H9 (cell line): Measurements from ENCODE around the gene C12orf56. TPM values are rescaled to one million over a fixed set of nuclear protein-coding genes. Genes with fewer than 3 reads are reported as not detected.

ENCODE experiments used
- DNase-seq: peaks from one replicate; pipeline ENCODE4 v3.0.0-alpha.2; 2017
- H2AFZ ChIP-seq: one replicate; pipeline ENCODE4 v1.6.1; 2013; ENCODE audit warnings: mild to moderate bottlenecking, low read length, control low read depth, moderate library complexity
- H2AK5ac ChIP-seq: 2 replicates; pipeline ENCODE4 v1.6.1; 2013; ENCODE audit warnings: low read length, control low read depth, mixed read lengths; ENCODE audit not compliant: insufficient read length
- H2BK120ac ChIP-seq: one replicate; pipeline ENCODE4 v1.6.1; 2013; ENCODE audit warnings: low read depth, mild to moderate bottlenecking, low read length, control low read depth, inconsistent platforms; ENCODE audit not compliant: poor library complexity, severe bottlenecking
- H2BK12ac ChIP-seq: 2 replicates; pipeline ENCODE4 v1.6.1; 2013; ENCODE audit warnings: low read length, control low read depth, mixed read lengths, low read depth; ENCODE audit not compliant: insufficient read length
- H2BK15ac ChIP-seq: 2 replicates; pipeline ENCODE4 v1.6.1; 2013; ENCODE audit warnings: low read depth, low read length, control low read depth
- H2BK20ac ChIP-seq: one replicate; pipeline ENCODE4 v1.6.1; 2013; ENCODE audit warnings: low read depth, mild to moderate bottlenecking, low read length, control low read depth, inconsistent platforms; ENCODE audit not compliant: poor library complexity, severe bottlenecking
- H2BK5ac ChIP-seq: 2 replicates; pipeline ENCODE4 v1.6.1; 2013; ENCODE audit warnings: low read length, control low read depth, mixed read lengths; ENCODE audit not compliant: insufficient read length
- H3K14ac ChIP-seq: 2 replicates; pipeline ENCODE4 v1.6.1; 2013; ENCODE audit warnings: low read length, control low read depth; ENCODE audit not compliant: insufficient read depth
- H3K18ac ChIP-seq: 2 replicates; pipeline ENCODE4 v1.6.1; 2013; ENCODE audit warnings: low read depth, mild to moderate bottlenecking, mixed read lengths, low read length, control low read depth; ENCODE audit not compliant: insufficient read length
- H3K23ac ChIP-seq: 2 replicates; pipeline ENCODE4 v1.6.1; 2013; ENCODE audit warnings: low read length, control low read depth, mixed read lengths, low read depth; ENCODE audit not compliant: insufficient read length
- H3K23me2 ChIP-seq: 2 replicates; pipeline ENCODE4 v1.6.1; 2013; ENCODE audit warnings: low read depth, mild to moderate bottlenecking, mixed read lengths, low read length, control low read depth; ENCODE audit not compliant: insufficient read length, poor library complexity, severe bottlenecking
- H3K27ac ChIP-seq: 2 replicates; pipeline ENCODE4 v1.5.1; 2013; ENCODE audit warnings: low read length, control low read depth, mixed read lengths, low read depth; ENCODE audit not compliant: insufficient read length
- H3K27me3 ChIP-seq: 2 replicates; pipeline ENCODE4 v1.6.1; 2013; ENCODE audit warnings: low read length, control low read depth, inconsistent platforms; ENCODE audit not compliant: insufficient read depth
- H3K4ac ChIP-seq: 2 replicates; pipeline ENCODE4 v1.6.1; 2013; ENCODE audit warnings: low read depth, mild to moderate bottlenecking, control low read depth, inconsistent platforms, low read length, moderate library complexity
- H3K4me1 ChIP-seq: 2 replicates; pipeline ENCODE4 v1.6.1; 2013; ENCODE audit warnings: low read length, control low read depth, inconsistent platforms; ENCODE audit not compliant: insufficient read depth
- H3K4me2 ChIP-seq: 2 replicates; pipeline ENCODE4 v1.6.1; 2013; ENCODE audit warnings: low read length, control low read depth, mixed read lengths; ENCODE audit not compliant: insufficient read length, insufficient read depth
- H3K56ac ChIP-seq: 2 replicates; pipeline ENCODE4 v1.6.1; 2013; ENCODE audit warnings: low read depth, mild to moderate bottlenecking, mixed read lengths, low read length, control low read depth; ENCODE audit not compliant: insufficient read length
- H3K79me1 ChIP-seq: 2 replicates; pipeline ENCODE4 v1.6.1; 2013; ENCODE audit warnings: low read depth, mild to moderate bottlenecking, moderate library complexity, low read length, control low read depth, inconsistent platforms; ENCODE audit not compliant: insufficient read depth, poor library complexity, severe bottlenecking
- H3K79me2 ChIP-seq: 2 replicates; pipeline ENCODE4 v1.6.1; 2013; ENCODE audit warnings: low read length, control low read depth, inconsistent platforms; ENCODE audit not compliant: insufficient read depth
- H3K9ac ChIP-seq: 2 replicates; pipeline ENCODE4 v1.6.1; 2013; ENCODE audit warnings: low read length, control low read depth, mixed read lengths; ENCODE audit not compliant: insufficient read length; ENCODE audit errors: extremely low read depth
- H3K9me3 ChIP-seq: one replicate; pipeline ENCODE4 v1.6.1; 2013; ENCODE audit warnings: low read depth, low read length, inconsistent platforms; ENCODE audit not compliant: control insufficient read depth
- H3T11ph ChIP-seq: one replicate; pipeline ENCODE4 v1.6.1; 2013; ENCODE audit warnings: mild to moderate bottlenecking, low read length, control low read depth, inconsistent platforms
- H4K20me1 ChIP-seq: one replicate; pipeline ENCODE4 v1.6.1; 2013; ENCODE audit not compliant: control insufficient read depth, insufficient read length, insufficient read depth
- H4K5ac ChIP-seq: 2 replicates; pipeline ENCODE4 v1.6.1; 2013; ENCODE audit warnings: low read depth, mild to moderate bottlenecking, mixed read lengths, low read length, control low read depth; ENCODE audit not compliant: insufficient read length
- H4K8ac ChIP-seq: replicated peaks from 2 replicates; pipeline ENCODE4 v1.6.1; 2013; ENCODE audit warnings: low read length, control low read depth, mixed read lengths, low read depth; ENCODE audit not compliant: insufficient read length
- H4K91ac ChIP-seq: 2 replicates; pipeline ENCODE4 v1.6.1; 2013; ENCODE audit warnings: low read depth, mild to moderate bottlenecking, moderate library complexity, mixed read lengths, low read length, control low read depth; ENCODE audit not compliant: insufficient read length
- H3K27ac Mint-ChIP-seq, 3 experiments: 2 replicates in 2 of 3; 3 replicates in 1 of 3; pipeline ENCODE4 v1.8.0; 2020 to 2021; ENCODE audit warnings: mixed read lengths in 3 of 3, mild to moderate bottlenecking in 1 of 3, moderate library complexity in 1 of 3
- H3K27me3 Mint-ChIP-seq: 2 replicates; pipeline ENCODE4 v1.8.0; 2021; ENCODE audit warnings: low read depth, mild to moderate bottlenecking, moderate library complexity, mixed read lengths
- H3K36me3 Mint-ChIP-seq, 3 experiments: 2 replicates in 2 of 3; 3 replicates in 1 of 3; pipeline ENCODE4 v1.8.0; 2020 to 2021; ENCODE audit warnings: low read depth in 3 of 3, mixed read lengths in 3 of 3; ENCODE audit not compliant: insufficient read depth in 1 of 3
- H3K4me1 Mint-ChIP-seq, 2 experiments: 2 replicates each; pipeline ENCODE4 v1.8.0; 2020; ENCODE audit warnings: mixed read lengths in 2 of 2
- H3K4me3 Mint-ChIP-seq, 2 experiments: 2 replicates in 1 of 2; 3 replicates in 1 of 2; pipeline ENCODE4 v1.8.0; 2020 to 2021; ENCODE audit warnings: mild to moderate bottlenecking in 2 of 2, mixed read lengths in 2 of 2, moderate library complexity in 1 of 2
- H3K9me3 Mint-ChIP-seq, 2 experiments: 2 replicates in 1 of 2; 3 replicates in 1 of 2; pipeline ENCODE4 v1.8.0; 2020; ENCODE audit warnings: mild to moderate bottlenecking in 2 of 2, mixed read lengths in 2 of 2, moderate library complexity in 1 of 2
- CTCF ChIP-seq: fragments of 200-600 bp; sonication (generic); conservative IDR thresholded peaks from 3 replicates; pipeline ENCODE4 v1.8.0; 2021; ENCODE audit warnings: antibody characterized with exemption, mild to moderate bottlenecking
- WGBS: extraction: QIAGEN DNeasy Blood & Tissue Kit; methylation state at CpG from one replicate; pipeline ENCODE4 v1.1.7; 2013; ENCODE audit warnings: missing lambda C conversion rate, low lambda C conversion rate, mixed read lengths; ENCODE audit not compliant: insufficient read length; ENCODE audit errors: extremely low coverage; 5-methylcytosine and 5-hydroxymethylcytosine counted together
- total RNA-seq: library from RNA; stranded (reverse); gene quantifications from 2 replicates; pipeline ENCODE4 v1.2.1, GENCODE V29; 2021

The C12orf56 gene
- total RNA-seq, 1 experiment from 2014 or later = 2.2 TPM

GRCh38 chr12:64229796-64230195, 160.8 kb downstream of the C12orf56 start:
- Histone ChIP-seq H3K9me3 (no peaks in the 10 kb centered on the region), H4K91ac (no peak overlapping the region), H3K79me2 (no peaks in the 10 kb centered on the region), H3K4me1 (peaks cover 2% of the 10 kb centered on the region; the same call in 1 of the 2 replicates), H4K5ac (no peak overlapping the region), H3K23me2 (no peaks in the 10 kb centered on the region), H3K56ac (no peak overlapping the region), H3K27me3 (no peaks in the 10 kb centered on the region), H2BK120ac (no peak overlapping the region), H4K20me1 (no peaks in the 10 kb centered on the region), H3K23ac (no peak overlapping the region), H2AK5ac (no peak overlapping the region), H2BK20ac (no peak overlapping the region), H3K18ac (no peak overlapping the region), H3T11ph (no peak overlapping the region), H3K27ac (no peak overlapping the region), H2BK5ac (no peak overlapping the region), H3K14ac (no peak overlapping the region), H3K9ac (no peak overlapping the region), H3K4ac (no peak overlapping the region), H2AFZ (no peak overlapping the region), H2BK12ac (no peak overlapping the region), H4K8ac (no peak overlapping the region), H3K79me1 (no peaks in the 10 kb centered on the region), H2BK15ac (no peak overlapping the region), H3K4me2 (no peak overlapping the region)
- no peaks in the 10 kb centered on the region; a peak in 2 of 5 replicates for H3K9me3 Mint-ChIP-seq
- H3K27me3 Mint-ChIP-seq = peaks cover 2% of the 10 kb centered on the region; the same call in 1 of the 2 replicates
- H3K4me3 Mint-ChIP-seq = no peak overlapping the region
- no peak for TF ChIP-seq CTCF
- H3K4me1 Mint-ChIP-seq = peaks cover 3 to 5% of the 10 kb centered on the region in 2 experiments; a peak in 3 of 4 replicates
- DNase-seq = no peak
- H3K27ac Mint-ChIP-seq = no peak overlapping the region; a peak in 1 of 7 replicates
- H3K36me3 Mint-ChIP-seq = peaks cover 0 to 8% (median 0%) of the 10 kb centered on the region in 3 experiments; a peak in 1 of 7 replicates
- WGBS = no CpG with 5 or more reads among the region's 5 CpGs
